ENCODE measurements around the gene CYB5A. TPM values are rescaled to one million over a fixed set of nuclear protein-coding genes. Genes with fewer than 3 reads are reported as not detected.

The CYB5A gene, protein sequence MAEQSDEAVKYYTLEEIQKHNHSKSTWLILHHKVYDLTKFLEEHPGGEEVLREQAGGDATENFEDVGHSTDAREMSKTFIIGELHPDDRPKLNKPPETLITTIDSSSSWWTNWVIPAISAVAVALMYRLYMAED
- 57.2 and 85.2 TPM in 2 replicates for total RNA-seq

DNA sequence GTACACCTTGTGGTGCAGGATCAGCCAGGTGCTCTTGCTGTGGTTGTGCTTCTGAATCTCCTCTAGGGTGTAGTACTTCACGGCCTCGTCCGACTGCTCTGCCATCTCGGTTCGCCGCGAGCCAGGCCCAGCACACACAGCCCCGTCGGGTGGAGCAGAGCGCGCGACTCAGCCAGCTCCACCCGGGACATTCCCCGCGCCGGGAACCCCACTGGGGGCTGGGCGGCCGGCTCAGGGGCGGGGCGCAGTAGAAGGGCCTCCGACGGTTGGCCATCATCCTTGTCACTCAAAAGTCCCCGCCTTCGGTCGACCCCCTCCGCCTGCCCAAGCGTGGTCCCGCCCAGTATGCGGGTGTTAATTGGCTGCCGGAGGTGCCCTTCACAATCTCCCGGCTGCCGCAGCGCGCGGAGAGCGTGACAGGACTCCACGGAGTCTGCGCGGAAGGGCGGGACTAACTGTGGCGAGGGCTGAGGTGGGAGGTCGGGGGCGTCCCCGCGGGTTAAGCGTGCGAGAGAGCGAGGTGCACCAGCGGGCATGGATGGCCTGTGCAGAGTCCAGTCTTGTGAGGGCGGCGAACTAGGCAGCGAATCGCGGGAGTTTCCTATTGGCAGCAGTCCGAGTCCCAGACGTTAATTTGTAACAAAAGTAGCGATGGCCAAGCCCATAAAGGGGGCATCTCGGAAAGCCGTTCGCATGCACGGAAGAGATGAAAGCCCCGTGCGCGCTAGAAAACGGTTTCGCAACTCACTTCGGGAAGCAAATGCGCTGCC is at the start of gene CYB5A:
CYB5A (minus strand) TSS at position 193 of the 770 bp plus-strand sequence; CDS start at position 105, 88 bp downstream.

DNA sequence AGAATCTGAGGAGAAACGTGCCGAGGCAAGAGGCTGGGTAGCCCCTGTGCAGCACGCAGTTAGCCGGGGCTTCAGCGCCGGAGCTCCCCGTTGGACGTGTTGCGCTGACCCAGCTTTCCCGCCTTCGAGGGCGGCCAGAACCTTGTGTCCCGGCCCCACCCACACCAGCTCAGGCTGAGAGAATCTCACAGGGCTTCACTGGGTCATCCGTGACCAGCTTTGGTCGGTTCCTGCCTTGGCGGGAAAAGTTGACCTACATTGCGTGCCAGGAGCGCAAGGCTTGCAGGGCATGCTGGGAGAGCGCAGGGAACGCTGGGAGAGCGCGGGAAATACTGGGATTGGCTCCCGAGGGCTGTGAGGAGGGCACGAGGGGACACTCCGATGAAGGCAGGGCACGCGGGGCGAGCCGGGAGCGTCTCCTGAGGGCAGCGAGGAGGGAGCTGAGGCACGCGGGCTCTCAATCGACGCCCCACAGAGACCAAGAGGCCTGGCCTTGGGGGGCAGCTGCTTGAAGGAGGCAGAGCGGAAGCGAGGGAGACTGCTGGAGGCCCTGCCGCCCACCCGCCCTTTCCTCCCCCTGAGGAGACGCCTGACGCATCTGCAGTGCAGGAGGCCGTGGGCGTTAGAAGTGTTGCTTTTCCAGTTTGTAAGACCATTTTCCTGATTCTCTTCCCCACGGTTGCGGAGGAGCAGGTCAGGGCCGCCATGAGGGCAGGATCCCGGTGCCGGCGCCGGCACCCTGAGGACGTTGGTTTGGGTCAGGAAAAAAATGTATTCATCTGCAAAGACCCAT is 23.9 kb upstream of the CYB5A start, which contains the start of gene C18orf63:
C18orf63 (plus strand) TSS at position 376 of the 793 bp plus-strand sequence. CDS start 2,027 bp downstream, outside the sequence.

Other genes starting within 250 kb of the CYB5A start
- 0.79 and 2.1 TPM in 2 replicates for gene FBXO15, start 144.1 kb downstream of the CYB5A start, total RNA-seq
- gene TIMM21, start 143.4 kb downstream of the CYB5A start, total RNA-seq, result 23.2 and 25.6 TPM in 2 replicates
- under 0.01 TPM in 1 of 2 replicates, not detected in the other for gene C18orf63, start 23.9 kb upstream of the CYB5A start, total RNA-seq
- not detected in 2 replicates for gene DIPK1C, start 165.3 kb upstream of the CYB5A start, total RNA-seq
- gene CNDP2, start 204.4 kb upstream of the CYB5A start, total RNA-seq, result 34.7 and 41.8 TPM in 2 replicates
- 0.16 TPM in 1 of 2 replicates, not detected in the other for gene CNDP1, start 242.5 kb upstream of the CYB5A start, total RNA-seq

Measured in bronchial smooth muscle cell (primary cell).